ENCODE measurements around the gene FNDC8. TPM values are rescaled to one million over a fixed set of nuclear protein-coding genes. Genes with fewer than 3 reads are reported as not detected.
A peak's percentile ranks its signal among the peaks of the same experiment; 100 is the strongest.

FNDC8 gene
- total and polyA plus RNA-seq, 12 donors, result not detected

GRCh38 chr17:35144840-35145239, 23.4 kb downstream of the FNDC8 start:
- TF ChIP-seq CTCF (IDR thresholded peaks at IDR 0.05), result no peak
- ATAC-seq (no peak), DNase-seq (no peak)
- Histone ChIP-seq H3K27ac (no peak overlapping the region), H3K36me3 (peaks cover 0 to 3% (median under 1%) of the 10 kb centered on the region in 9 donors), H3K27me3 (no peaks in the 10 kb centered on the region), H3K4me3 (no peak overlapping the region), H3K4me1 (peaks cover 3 to 58% (median 24%) of the 10 kb centered on the region in 9 donors), H3K9me3 (no peaks in the 10 kb centered on the region)
- whole genome bisulfite sequencing, 2 donors, result 68 to 75% methylated on average over 4 of the region's 4 CpGs
- intact Hi-C loops (cut with DNase I), result loop anchor here in 2 of 10 donors (5.0 kb wide), 1 partner anchor 97 kb away; the partner anchor contains the start of gene SLFN5 (in 2 of the 2)

DNA sequence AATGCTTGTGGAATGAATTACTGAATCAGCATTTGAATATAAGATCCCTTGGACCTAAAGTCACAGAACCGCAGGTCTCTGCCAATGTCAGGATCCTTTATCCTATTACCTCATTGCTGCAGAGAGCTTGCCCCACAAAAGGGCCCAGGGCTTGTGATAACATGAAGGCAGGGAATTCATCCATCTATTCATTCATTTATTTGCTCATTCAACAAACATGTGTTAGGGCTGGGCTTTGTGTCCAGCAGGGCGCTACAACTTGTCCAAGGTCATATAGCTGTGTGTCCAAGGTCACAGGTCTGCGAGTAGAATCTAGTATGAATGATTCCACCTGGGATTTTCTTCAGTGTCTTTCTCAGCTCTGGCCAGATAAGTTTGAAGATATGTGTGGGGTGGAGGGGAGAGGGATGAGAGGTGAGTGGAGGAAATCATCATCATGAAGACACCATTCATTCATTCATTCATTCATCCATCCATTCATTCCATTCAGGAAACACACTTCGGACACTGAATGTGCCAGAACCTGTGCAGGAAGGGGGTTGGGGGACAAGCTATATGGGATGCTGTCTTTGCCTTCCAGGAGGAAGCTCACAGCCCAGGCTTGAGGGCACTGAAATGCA, 24.9 kb downstream of the FNDC8 start:
- 47 to 51% methylated on average over 4 of the region's 4 CpGs for WGBS, 2 donors
- H3K4me3 ChIP-seq, result no peak overlapping the region
- H3K27ac ChIP-seq, result peak overlapping the region; percentile 76 to 98 (median 88)

DNA sequence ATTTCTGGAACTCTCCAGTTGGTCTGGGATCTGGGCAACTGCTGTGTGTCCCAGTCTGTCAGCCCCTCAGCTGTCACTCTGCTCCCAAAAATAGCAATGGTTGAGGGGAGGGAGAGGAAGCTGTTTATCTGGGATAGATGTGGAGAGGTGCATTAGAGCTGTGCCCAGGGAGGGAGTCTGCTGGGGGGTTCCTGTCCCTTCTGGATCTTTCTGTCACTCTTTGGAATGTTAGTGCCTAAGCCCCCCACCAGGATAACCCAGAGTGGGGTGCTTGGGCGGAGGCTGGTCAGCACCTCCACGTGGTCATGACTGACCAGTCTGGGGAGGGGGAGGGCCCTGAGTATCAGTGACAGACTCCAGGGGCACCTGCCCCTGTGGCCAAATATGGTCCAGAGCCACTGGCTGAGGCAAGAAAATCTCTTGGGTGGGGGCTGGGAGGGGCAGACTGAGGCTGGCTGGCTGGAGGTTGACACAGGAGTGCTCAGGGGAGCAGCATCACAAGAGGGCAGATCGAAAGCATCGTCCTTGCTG, 26.0 kb downstream of the FNDC8 start, which contains the start of gene UNC45B:
UNC45B (plus strand) TSS at position 443 of the 531 bp plus-strand sequence. CDS start 447 bp downstream, outside the sequence.
- 31 to 58% methylated on average over 4 of the region's 4 CpGs for WGBS, 2 donors
- Histone ChIP-seq H3K27me3 (no peaks in the 10 kb centered on the region), H3K36me3 (peaks cover 0 to 17% (median 0%) of the 10 kb centered on the region in 9 donors), H3K9me3 (no peaks in the 10 kb centered on the region), H3K4me3 (peak within 1 kb of the TSS; percentile 15 to 57 (median 48)), H3K27ac (peak within 1 kb of the TSS; percentile 76 to 98 (median 88)), H3K4me1 (peaks cover 0 to 57% (median 11%) of the 10 kb centered on the region in 9 donors)
- ATAC-seq (peak; percentile 85 to 94 (median 90)), DNase-seq (peak; percentile 58 to 81)
- TF ChIP-seq CTCF (IDR thresholded peaks at IDR 0.05), result no peak
- intact Hi-C loops (cut with DNase I), result no loop called here

More for the DNA sequence above, 24.9 kb downstream of the FNDC8 start:
- intact Hi-C loops (cut with DNase I), result no loop called here
- H3K4me1 ChIP-seq, result peaks cover 3 to 63% (median 17%) of the 10 kb centered on the region in 9 donors
- peak in 2 of 8 donors; percentile 7 to 10 for ATAC-seq
- no peak for DNase-seq
- H3K9me3 ChIP-seq, result no peaks in the 10 kb centered on the region
- H3K27me3 ChIP-seq, result no peaks in the 10 kb centered on the region
- no peak for TF ChIP-seq CTCF (IDR thresholded peaks at IDR 0.05)
- H3K36me3 ChIP-seq, result peaks cover 0 to 6% (median 0%) of the 10 kb centered on the region in 9 donors

GRCh38 chr17:35148144-35148543, 26.7 kb downstream of the FNDC8 start:
- intact Hi-C loops (cut with DNase I), result no loop called here
- Histone ChIP-seq H3K4me1 (peaks cover 0 to 62% (median 10%) of the 10 kb centered on the region in 9 donors), H3K36me3 (peaks cover 0 to 24% (median 0%) of the 10 kb centered on the region in 9 donors), H3K4me3 (peak overlapping the region; percentile 15 to 57 (median 48)), H3K27ac (peak overlapping the region; percentile 76 to 98 (median 88)), H3K9me3 (no peaks in the 10 kb centered on the region), H3K27me3 (no peaks in the 10 kb centered on the region)
- WGBS, 2 donors, result 30 to 35% methylated on average over 9 of the region's 9 CpGs
- peak in 2 of 9 donors; percentile 5 to 23 for TF ChIP-seq CTCF (IDR thresholded peaks at IDR 0.05)
- ATAC-seq (peak; percentile 21 to 62 (median 34)), DNase-seq (peak in 1 of 2 donors; percentile 26)

Data from heart right ventricle (tissue), 16 donors.